Adipocyte (in vitro differentiated cells): ENCODE results near the gene LRGUK.
A peak's percentile ranks its signal among the peaks of the same experiment; 100 is the strongest.

Experiments
- DNase-seq: peaks from one replicate; pipeline ENCODE4 v3.0.0-alpha.2; 2015; ENCODE audit warnings: low read depth
- H3K27me3 ChIP-seq: replicated peaks from 2 replicates; pipeline ENCODE4 v1.7.0; 2013; ENCODE audit warnings: mild to moderate bottlenecking, low read length, moderate library complexity; ENCODE audit not compliant: control insufficient read depth, insufficient read depth
- H3K36me3 ChIP-seq: 2 replicates; pipeline ENCODE4 v1.7.0; 2013; ENCODE audit warnings: low read length, mild to moderate bottlenecking, moderate library complexity; ENCODE audit not compliant: control insufficient read depth, insufficient read depth, severe bottlenecking
- H3K4me1 ChIP-seq: 2 replicates; pipeline ENCODE4 v1.7.0; 2013; ENCODE audit warnings: mild to moderate bottlenecking, low read length, moderate library complexity; ENCODE audit not compliant: control insufficient read depth, insufficient read depth
- H3K4me3 ChIP-seq: 2 replicates; pipeline ENCODE4 v1.7.0; 2013; ENCODE audit warnings: mild to moderate bottlenecking, low read length, moderate library complexity
- H3K9ac ChIP-seq: 2 replicates; pipeline ENCODE4 v1.7.0; 2013; ENCODE audit warnings: mild to moderate bottlenecking, low read length, moderate library complexity
- H3K9me3 ChIP-seq: 2 replicates; pipeline ENCODE4 v1.7.0; 2013; ENCODE audit warnings: mild to moderate bottlenecking, low read length, moderate library complexity; ENCODE audit not compliant: control insufficient read depth

Gene LRGUK

DNA sequence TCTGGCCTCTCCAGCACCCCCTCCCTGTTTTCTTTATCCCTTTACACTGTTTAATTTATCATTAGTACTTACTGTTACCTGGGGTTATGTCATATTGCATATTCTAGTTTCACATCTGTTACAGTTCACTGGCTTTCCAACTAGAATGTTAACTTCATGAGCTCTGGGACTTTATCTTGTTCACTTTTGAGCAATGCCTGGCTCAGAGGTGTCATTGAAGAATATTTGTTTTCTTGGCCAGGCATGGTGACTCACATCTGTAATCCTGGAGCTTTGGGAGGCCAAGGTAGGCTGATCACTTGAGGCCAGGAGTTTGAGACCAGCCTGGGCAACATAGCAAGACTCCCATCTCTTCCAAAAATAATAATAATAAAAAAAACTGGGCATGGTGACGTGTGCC is 40.7 kb downstream of the LRGUK start:
- no peak overlapping the region for H3K4me3 ChIP-seq
- H3K36me3 ChIP-seq, result no peaks in the 10 kb centered on the region

DNA sequence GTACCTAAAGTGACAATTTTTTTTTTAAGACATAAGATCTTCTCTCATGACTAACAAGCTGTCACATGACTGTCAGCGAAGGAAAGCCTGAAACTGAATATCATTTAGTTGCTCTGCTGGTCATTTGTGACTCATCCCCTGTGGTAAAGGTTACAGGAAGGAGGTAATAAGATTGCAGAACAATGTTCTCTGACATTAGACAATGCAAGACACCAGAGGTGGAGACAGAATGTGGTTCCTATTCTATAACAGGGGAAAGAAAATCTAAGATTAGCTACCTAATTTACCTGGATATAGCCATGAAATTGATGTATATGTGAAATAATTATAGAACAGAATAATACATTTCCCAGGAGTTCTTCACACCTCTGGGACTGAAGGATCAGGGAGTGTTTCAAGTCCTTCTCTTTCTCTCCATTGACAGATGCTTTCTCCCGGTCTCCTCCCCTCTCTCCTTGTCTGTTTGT is 47.7 kb downstream of the LRGUK start:
- H3K27me3 ChIP-seq, result no peaks in the 10 kb centered on the region
- no peaks in the 10 kb centered on the region for H3K9me3 ChIP-seq
- H3K9ac ChIP-seq, result no peak overlapping the region
- H3K36me3 ChIP-seq, result no peaks in the 10 kb centered on the region
- H3K4me3 ChIP-seq, result no peak overlapping the region
- H3K4me1 ChIP-seq, result peaks cover 13% of the 10 kb centered on the region
- peak; percentile 59 for DNase-seq

More for the DNA sequence above, 40.7 kb downstream of the LRGUK start:
- no peaks in the 10 kb centered on the region for H3K9me3 ChIP-seq
- H3K4me1 ChIP-seq, result no peaks in the 10 kb centered on the region
- DNase-seq, result no peak
- no peak overlapping the region for H3K9ac ChIP-seq
- no peaks in the 10 kb centered on the region for H3K27me3 ChIP-seq

DNA sequence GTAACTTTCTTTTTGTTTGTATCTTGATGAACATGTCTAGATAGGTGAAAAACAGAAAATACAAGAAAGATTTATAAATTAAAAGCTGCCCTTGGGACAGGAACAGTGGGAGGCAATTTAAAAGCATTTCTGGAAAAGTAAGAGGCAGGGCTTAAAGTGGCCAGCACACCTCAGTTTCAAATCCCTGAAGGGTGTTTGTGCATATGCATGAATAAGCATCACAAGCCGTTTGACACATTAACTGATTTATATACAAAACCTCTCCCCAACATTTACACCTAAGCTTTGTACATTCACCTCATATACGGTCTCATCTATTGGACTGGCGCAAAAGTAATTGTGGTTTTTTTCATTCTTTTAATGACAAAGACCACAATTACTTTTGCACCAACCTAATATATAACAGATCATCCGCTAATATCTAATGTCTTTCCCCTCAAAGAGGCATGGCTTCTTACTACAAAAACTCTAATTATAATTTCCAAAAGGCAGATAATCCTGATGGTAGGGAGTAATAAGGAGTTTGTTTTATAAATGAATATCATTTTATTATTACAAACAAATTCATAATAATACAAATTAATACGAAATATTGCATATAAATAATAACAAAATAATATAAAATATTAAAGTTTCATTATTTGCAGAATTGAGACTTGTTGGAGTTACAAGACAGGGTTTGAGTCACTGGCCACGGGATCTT is 48.3 kb downstream of the LRGUK start:
- no peaks in the 10 kb centered on the region for H3K36me3 ChIP-seq
- DNase-seq, result no peak
- H3K9ac ChIP-seq, result no peak overlapping the region
- H3K4me3 ChIP-seq, result no peak overlapping the region
- H3K9me3 ChIP-seq, result no peaks in the 10 kb centered on the region
- peaks cover 13% of the 10 kb centered on the region for H3K4me1 ChIP-seq
- H3K27me3 ChIP-seq, result no peaks in the 10 kb centered on the region

DNA sequence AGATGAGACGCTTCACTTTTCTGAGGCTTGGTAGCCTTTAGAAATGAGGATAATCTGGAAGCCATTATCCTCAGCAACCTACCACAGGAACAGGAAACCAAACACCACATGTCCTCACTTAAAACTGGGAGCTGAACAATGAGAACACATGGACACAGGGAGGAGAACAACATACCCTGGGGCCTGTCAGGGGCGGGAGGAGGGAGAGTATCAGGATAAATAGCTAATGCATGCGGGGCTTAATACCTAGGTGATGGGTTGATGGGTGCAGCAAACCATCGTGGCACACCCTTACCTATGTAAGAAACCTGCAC is 48.9 kb downstream of the LRGUK start:
- Histone ChIP-seq H3K4me3 (no peak overlapping the region), H3K27me3 (no peaks in the 10 kb centered on the region), H3K9me3 (no peaks in the 10 kb centered on the region), H3K36me3 (no peaks in the 10 kb centered on the region), H3K9ac (no peak overlapping the region), H3K4me1 (peaks cover 13% of the 10 kb centered on the region)
- DNase-seq, result no peak

DNA sequence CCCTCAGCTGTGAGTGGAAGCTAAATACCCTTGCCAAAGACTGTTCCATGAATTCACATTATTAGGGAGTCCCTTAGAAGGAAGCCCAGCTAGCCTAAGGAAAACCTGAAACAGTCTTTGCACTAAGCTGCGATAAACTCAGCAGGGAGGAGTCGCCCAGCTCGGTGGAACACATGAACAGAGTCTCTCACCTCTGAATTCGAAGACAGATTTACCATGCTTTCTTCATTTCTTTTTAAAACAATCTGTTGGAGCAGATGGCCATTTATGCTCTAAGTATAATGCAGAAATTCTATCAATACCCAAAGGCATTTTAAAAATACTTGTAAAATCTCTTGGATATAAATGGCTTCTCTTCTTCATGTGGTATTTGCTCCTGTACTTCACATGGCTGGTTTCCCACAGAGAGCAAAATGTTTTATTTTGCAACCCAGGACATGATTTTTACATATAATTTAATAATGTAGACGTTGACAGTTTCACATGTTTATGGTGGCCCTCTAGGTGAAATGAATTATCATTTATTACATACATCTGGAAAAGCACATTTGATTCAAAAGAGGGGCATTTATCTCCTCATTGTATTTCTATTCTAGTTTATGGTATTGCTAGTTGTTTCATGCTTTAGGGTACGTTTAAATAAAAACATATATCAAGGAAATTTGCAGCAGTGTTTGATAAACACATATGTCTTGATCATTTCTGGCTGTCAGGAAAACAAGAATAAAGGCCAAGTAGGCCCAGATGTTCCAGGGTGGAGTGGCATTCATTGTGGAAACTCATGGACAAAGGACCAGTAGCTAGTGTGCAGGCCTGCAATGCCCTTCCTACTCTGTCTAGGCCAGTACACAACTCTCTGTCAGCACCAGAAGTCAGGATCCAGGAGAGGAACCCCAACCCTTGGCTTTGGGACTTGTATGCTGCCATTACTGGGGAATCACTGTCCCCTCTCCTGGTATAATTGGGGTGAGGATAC is 52.2 kb downstream of the LRGUK start:
- H3K4me3 ChIP-seq, result no peak overlapping the region
- H3K4me1 ChIP-seq, result peaks cover 11% of the 10 kb centered on the region
- no peak overlapping the region for H3K9ac ChIP-seq
- no peak for DNase-seq
- no peaks in the 10 kb centered on the region for H3K9me3 ChIP-seq
- no peaks in the 10 kb centered on the region for H3K27me3 ChIP-seq
- no peaks in the 10 kb centered on the region for H3K36me3 ChIP-seq

DNA sequence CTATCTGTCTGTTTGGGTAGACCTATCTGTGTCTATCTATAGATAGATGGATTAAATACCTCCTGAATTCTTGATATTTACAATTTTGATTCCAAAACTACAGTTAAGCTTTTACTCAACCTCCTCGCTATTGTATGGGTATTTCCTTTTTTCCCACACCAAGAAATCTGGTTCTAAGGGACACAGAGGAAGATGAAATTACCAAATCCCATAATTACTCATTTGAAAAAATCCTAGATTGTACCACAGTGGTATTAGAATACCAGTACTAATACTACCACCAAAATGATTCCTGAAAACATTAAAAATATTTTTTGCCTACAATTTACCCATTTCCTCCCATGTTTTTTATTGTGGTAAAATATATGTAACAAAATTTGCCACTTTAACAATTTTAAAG is 53.2 kb downstream of the LRGUK start:
- Histone ChIP-seq H3K27me3 (no peaks in the 10 kb centered on the region), H3K9me3 (no peaks in the 10 kb centered on the region), H3K4me1 (peaks cover under 1% of the 10 kb centered on the region), H3K4me3 (no peak overlapping the region), H3K36me3 (no peaks in the 10 kb centered on the region), H3K9ac (no peak overlapping the region)
- DNase-seq, result no peak

DNA sequence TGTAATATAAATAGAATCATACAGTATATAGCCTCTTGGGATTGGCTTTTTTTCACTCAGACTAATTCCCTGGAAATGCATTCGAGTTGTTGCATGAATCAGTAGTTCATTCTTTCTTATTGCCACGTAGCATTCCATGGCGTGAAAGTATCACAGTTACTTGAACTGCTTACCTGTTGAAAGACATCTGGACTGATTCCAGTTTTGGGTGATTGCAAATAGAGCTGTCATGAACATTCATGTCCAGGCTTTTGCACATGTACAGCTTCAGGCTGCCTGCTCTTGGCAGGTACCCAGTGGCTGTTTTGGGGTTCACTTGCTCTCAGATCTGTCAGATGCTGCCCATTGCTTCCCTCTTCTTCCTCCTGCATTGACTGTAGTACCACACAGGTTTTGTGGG is 54.9 kb downstream of the LRGUK start:
- no peaks in the 10 kb centered on the region for H3K36me3 ChIP-seq

DNA sequence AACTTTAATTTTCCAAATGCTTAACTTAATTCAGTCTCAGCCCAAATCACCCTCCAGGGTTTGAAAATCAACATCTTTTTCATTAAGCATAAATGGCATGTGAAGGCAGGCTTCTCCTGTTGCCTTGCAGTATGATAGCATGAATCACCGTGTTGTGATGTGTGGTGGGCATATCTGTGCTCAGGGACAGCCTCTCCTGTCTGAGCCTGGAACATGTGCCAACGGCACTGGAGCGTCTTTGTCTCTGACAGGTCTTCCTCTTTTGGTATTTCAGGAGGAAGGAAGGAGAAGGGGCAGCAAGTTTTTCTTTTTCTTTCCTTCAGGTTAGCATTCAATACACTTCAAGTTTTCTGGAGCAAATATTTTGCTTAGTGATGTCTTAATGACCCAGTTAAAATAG is 57.6 kb downstream of the LRGUK start:
- Histone ChIP-seq H3K9ac (no peak overlapping the region), H3K27me3 (no peaks in the 10 kb centered on the region), H3K36me3 (no peaks in the 10 kb centered on the region), H3K9me3 (no peaks in the 10 kb centered on the region), H3K4me3 (no peak overlapping the region), H3K4me1 (peaks cover 10% of the 10 kb centered on the region)
- no peak for DNase-seq

More for the DNA sequence above, 54.9 kb downstream of the LRGUK start:
- Histone ChIP-seq H3K4me1 (peaks cover 10% of the 10 kb centered on the region), H3K27me3 (no peaks in the 10 kb centered on the region), H3K9me3 (no peaks in the 10 kb centered on the region), H3K9ac (no peak overlapping the region), H3K4me3 (no peak overlapping the region)
- no peak for DNase-seq

DNA sequence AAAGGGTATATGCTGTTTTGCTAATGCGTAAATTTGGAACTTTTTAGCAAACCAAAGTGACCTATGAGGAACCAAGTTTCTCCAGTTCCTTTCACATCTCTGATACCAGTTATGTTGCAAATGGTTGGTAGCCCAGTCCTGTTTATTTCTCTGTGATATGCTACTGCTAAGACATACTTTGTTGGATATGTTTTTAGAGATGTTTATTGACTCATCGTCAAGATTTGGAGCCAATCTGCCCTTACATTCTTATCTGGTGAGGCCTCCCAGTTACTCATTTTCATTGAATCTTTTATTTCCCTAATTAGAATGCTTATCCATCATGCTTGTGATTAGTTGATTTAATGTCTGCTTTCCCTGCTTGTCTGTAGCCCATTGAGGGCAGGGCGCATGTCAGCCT is 58.9 kb downstream of the LRGUK start:
- no peak overlapping the region for H3K4me3 ChIP-seq
- no peak overlapping the region for H3K9ac ChIP-seq
- DNase-seq, result peak; percentile 13
- no peaks in the 10 kb centered on the region for H3K27me3 ChIP-seq
- H3K9me3 ChIP-seq, result no peaks in the 10 kb centered on the region
- no peaks in the 10 kb centered on the region for H3K36me3 ChIP-seq
- peaks cover 10% of the 10 kb centered on the region for H3K4me1 ChIP-seq

DNA sequence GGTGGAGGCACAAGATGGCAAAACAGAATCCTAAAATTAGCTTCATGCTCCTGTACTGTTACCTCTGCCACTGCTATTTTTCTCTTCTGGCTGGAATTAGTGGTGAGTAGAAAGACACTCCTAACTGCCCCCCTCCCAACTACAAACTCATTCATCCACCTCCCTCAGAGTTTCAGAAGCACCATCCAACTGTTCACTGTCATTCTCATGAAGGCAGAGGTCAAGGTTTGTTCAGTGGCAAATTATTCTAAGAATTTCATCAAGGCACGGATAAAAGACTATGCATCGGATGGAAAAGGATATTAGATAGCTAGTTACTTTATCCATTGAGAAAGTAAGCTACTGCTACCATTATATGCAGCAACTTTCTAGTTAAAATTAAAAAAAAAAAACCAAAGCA is 59.7 kb downstream of the LRGUK start:
- H3K9me3 ChIP-seq, result no peaks in the 10 kb centered on the region
- no peaks in the 10 kb centered on the region for H3K27me3 ChIP-seq
- no peak overlapping the region for H3K9ac ChIP-seq
- no peak for DNase-seq
- no peak overlapping the region for H3K4me3 ChIP-seq
- peaks cover 12% of the 10 kb centered on the region for H3K4me1 ChIP-seq
- H3K36me3 ChIP-seq, result no peaks in the 10 kb centered on the region

DNA sequence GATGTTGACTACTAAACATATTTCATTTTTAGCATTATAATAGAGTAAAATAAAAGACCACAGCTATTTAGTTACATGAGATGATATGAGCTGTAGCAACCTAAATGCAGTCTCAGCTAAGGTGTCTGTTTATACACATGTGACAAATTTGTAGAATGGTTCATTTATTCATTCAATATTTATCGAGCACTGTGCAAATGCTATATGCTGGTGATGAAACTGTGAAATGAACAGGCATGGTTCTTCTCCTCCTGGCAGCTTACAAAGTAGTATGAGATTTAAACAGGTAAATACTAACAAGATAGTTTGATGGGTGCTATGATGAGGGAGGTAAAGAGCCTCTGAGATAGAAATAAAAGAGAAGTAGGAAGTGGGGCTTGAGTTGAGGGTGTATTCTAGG is 60.8 kb downstream of the LRGUK start:
- no peaks in the 10 kb centered on the region for H3K9me3 ChIP-seq
- H3K4me1 ChIP-seq, result peaks cover 15% of the 10 kb centered on the region
- no peak for DNase-seq

More for the DNA sequence above, 60.8 kb downstream of the LRGUK start:
- Histone ChIP-seq H3K36me3 (no peaks in the 10 kb centered on the region), H3K4me3 (no peak overlapping the region), H3K27me3 (no peaks in the 10 kb centered on the region), H3K9ac (no peak overlapping the region)
